CD4-positive, alpha-beta T cell treated with Interleukin-21 for 1 hour (primary cell): ENCODE data around the gene CEP70.

Source experiments
- DNase-seq: peaks from one replicate; pipeline ENCODE4 v3.0.0-alpha.2; 2020

CEP70 gene

GRCh38 chr3:138448631-138449030 lies 145.4 kb downstream of the CEP70 start:
- DNase-seq: no peak

DNA sequence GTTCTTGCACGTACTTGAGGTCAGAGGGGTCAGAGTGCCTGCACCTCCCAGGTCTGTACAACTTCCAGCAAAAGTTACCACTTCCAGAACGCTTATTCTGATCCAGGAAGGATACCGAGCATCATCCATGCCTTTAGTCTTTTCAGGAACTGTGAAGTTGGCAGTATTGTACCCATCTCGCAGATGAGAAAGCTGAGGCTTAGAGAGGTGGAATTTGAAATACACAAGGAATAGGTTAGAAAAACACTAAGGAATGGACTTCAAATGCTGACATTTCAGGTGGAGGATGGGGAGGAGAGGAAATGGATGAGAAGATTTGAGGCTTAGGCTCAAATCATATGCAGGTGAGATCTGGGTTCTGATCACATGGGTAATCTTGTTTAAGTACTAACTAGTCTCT lies 148.4 kb downstream of the CEP70 start:
- no peak for DNase-seq

GRCh38 chr3:138445236-138445635 lies 148.8 kb downstream of the CEP70 start:
- DNase-seq: no peak
